Stimulated activated CD8-positive, alpha-beta memory T cell treated with anti-CD3 and anti-CD28 coated beads, Interleukin-4, amount 100 ng/mL, for 48 hours (primary cell): ENCODE measurements around the gene TGFB2.

Source experiments
- DNase-seq: peaks from one replicate; pipeline ENCODE4 v3.0.0-alpha.2; 2020

The TGFB2 gene

DNA sequence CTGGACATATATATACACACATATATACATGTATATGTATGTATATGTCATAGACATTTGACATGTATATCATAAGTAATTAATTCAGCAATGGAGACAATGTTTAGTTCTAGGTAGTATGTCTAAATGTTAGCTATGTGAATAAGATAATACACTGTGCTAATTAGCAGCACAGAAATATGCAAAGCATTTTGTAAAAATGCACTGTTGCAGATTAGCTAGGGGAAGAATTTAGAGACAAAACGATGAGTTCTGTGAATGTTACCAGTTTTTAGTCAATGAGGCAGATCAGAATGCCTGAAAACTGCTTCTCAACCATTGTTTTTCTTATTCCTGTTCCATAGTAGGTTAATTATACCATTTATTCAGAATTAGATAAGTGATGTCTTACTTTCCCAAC, 86.3 kb downstream of the TGFB2 start:
- no peak for DNase-seq

GRCh38 chr1:218433744-218434143, 88.6 kb downstream of the TGFB2 start:
- no peak for DNase-seq

DNA sequence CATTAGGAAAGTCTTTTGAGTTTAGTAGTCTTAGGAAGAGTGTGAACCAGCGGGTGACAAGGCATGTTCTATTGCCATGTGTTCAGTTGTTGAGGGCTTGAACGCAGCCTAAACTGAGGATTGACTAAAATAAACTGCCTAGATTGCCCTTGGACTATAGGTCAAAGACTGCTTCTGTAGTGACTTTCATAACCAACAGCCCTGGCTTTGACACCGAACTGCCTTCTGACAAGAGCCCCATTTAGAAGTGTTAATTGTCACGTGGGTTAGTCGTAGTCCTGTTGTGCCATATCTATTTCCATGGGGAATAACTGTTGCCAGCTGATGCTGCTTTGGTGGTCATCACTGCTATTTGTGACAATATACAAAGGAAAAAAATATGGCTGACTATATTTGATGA, 90.4 kb downstream of the TGFB2 start:
- no peak for DNase-seq

DNA sequence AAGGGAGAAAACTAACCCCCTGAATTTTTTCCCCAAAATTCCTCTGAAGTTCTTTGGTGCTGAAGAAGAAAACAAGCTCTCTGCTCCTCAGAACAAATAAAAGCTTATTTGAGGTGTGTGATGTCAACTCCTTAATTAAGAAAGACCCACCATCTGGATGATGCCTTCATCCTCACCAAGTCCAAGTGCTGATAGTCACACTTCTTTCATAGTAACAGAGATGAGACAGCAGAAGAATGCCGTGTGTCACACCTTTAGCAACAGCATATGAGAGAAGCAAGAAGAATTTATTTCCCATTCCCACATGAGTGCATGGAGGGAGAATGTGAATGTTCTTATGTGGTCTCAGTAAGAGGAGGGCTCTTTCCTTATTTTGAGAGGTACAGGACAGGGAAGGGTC, 91.2 kb downstream of the TGFB2 start:
- DNase-seq, result no peak

- DNase-seq, result no peak
Measured at GRCh38 chr1:218436997-218437396, 91.9 kb downstream of the TGFB2 start.

GRCh38 chr1:218439541-218440295, 94.6 kb downstream of the TGFB2 start:
- no peak for DNase-seq

- DNase-seq, result no peak
Measured at GRCh38 chr1:218443255-218443654, 98.1 kb downstream of the TGFB2 start.

GRCh38 chr1:218444173-218444572, 99.0 kb downstream of the TGFB2 start:
- no peak for DNase-seq

GRCh38 chr1:218444588-218444987, 99.5 kb downstream of the TGFB2 start:
- DNase-seq, result no peak

DNA sequence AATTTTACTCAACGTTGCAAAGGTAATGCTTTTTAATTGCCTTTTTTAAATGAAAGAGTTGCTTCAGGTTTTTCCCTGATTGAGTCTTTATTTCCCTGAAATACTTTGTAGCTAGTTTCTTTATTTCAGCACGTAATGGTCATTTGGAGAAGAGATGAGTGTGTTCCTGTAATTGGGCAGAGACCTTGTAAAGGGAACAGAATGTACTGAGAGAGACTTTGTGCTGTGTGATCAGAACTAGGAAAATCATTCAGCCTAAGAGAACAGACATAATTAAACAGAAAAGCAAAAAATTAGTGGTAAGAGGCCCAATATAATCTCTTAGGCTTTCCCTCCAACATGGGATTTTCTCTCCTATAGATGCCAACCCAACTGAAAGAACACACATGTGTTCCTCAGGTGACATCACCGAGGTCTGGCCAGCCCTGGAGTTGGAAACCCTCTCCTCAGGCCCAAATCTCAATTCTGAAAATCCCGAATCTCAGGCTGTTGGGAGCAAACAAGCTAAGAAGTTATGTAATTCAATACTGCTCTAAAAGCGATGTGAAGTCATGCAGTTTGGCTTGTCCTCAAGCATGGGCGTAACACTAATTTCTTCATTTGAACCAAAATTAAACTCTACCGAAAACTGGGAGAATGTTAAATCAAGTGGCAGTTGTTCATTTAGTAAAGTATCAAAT, 102.0 kb downstream of the TGFB2 start:
- no peak for DNase-seq

DNA sequence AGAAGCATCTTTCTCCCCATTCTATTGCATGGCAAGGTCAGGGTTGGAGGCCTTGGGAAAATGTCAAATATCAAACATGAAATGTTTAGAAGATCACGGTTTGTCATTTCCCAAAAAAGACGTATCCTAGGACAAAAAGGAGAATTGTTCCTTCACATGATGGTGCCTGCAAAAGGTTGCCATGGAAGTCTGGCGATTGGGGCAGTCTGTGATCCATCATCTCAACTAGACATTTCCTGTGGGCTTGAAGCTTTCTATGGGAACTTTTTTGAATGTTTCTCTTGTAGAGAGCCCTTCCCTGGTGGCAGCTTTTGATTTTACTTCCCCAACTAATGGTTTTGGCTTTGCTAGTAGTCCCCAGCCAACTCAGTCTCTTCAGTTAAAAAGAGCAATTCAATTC, 106.3 kb downstream of the TGFB2 start:
- no peak for DNase-seq

GRCh38 chr1:218454700-218455282, 109.7 kb downstream of the TGFB2 start:
- no peak for DNase-seq

DNA sequence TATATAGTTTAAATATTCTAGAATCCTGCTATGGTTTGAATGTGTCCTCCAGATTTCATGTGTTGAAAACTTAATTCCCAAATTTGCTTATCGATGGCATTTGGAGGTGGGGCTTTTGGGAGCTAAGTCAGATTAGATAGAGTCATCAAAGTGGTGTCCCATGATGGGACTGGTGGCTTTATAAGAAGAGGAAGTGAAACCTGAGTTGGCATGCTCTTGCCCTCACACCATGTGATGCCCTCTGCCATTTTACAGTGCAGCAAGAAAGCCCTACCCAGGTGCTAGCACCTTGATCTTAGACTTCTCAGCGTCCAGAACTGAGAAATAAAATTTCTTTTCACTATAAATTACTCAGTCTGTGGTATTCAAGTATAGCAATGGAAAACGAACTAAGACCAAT, 111.3 kb downstream of the TGFB2 start:
- DNase-seq, result no peak

DNA sequence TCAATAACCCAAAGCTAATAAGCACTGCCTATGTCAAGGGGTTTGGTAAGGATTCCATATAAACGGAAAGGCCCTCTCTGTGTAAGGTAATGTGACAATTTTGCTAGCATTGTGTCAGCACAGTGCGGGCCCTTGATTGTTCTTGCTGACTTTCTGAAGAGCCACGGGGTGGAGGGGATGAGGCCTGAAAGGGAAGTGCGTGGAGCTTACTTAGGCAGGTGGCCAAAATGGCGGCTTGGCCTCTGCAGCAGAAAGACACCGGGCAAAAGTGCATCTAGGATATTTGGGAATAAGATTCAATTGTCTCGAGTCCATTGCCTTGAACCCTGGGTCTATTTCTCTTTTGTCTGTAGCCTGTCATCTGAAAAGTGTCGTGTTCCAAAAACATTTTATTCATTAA, 114.3 kb downstream of the TGFB2 start:
- no peak for DNase-seq

GRCh38 chr1:218459878-218460711, 115.0 kb downstream of the TGFB2 start:
- DNase-seq, result no peak

DNA sequence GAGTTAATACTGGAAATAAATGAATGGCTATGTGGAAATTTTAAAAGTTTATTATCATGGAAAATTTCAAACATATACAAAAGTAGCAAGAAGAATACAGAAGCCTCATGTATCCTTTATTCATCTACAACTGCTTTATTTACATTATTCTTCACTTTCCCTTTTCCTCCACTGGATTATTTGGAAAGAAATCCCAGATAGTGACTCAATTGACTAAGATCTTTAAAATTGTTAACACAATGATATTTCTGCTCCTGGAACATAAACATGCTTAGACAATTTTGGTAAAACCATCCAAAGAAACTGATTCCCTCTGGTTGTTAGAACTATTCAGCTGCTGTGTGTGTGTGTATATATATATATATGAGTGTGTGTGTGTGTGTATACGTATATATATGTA, 116.2 kb downstream of the TGFB2 start:
- DNase-seq, result no peak

DNA sequence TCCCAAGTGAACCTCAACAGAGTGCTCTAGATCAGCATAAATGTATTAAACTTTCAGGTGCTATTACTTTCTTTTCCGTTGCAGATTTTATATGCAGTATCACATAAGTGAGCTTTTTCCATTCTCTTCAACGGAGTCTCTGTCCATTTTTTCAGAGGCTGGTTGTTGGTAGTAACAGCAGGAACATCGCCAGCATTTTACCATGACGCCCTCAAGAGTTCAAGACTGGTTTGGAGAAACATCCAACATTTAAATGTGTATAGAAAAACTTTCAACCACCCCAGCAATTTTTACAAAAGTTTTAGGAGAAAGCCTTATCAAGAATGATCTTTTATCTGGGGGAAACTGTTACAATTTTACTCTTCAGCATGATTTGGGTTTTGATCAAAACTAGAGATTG, 117.0 kb downstream of the TGFB2 start:
- no peak for DNase-seq

- no peak for DNase-seq
Measured at GRCh38 chr1:218462587-218462986, 117.5 kb downstream of the TGFB2 start.

DNA sequence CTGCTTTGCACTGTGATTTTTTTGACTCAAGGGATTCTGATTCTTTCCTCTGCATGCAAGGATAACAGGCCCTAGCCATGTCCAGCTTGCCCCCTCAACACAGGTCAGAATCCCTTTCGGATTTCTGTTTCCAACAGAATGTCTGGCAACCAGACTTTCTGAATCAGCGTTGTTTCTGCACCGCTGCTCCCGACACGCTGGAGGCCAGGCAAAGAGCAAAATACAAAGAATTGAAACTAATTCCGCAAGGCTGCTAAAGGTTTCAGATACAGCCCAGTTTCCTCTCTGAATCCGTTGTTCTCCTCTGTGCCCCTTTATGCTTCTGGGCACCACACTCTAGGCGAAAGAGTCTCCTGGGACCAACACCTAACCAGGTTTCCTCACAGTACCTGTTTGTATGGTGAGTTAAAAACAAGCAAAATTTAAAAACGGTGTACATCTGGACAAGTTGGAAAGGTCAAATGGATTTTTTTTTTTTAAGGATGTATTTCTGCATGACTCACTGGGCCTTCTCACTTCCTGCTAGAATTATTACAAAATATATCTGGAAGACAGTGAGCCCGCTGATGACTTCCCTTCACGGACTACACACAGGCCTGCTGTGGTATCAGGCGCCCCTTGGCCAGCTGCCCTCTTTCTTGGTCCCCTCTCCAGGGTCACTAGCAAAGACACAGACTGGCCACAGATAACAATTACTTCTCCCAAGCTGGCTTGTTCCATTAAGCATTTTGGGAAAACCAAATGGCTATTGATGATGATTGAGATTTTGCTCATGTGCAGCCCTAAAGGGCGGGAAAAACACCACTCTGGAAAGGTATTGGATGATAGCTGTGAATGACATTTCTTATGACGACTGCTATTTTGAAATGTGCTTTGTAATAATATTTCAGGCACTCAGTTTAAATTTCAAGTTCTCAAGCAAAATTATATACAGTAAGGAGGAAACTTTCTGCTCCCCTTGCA, 118.3 kb downstream of the TGFB2 start:
- no peak for DNase-seq

- DNase-seq, result no peak
Measured at GRCh38 chr1:218464871-218465270, 119.7 kb downstream of the TGFB2 start.

GRCh38 chr1:218466341-218467010, 121.3 kb downstream of the TGFB2 start:
- no peak for DNase-seq
